HG02798 (cell line): ENCODE results near the gene ITGB1BP2.
A peak's percentile ranks its signal among the peaks of the same experiment; 100 is the strongest.
"Not testable (repeated sequence)": the region's sequence is repeated elsewhere in the genome, so short reads cannot be mapped to it uniquely, and the experiment has no call there.

Source experiments
- ATAC-seq: cut with Tn5 transposase; IDR thresholded peaks from one replicate; pipeline ENCODE4 v1.9.1; 2021; ENCODE audit warnings: mild to moderate bottlenecking; ENCODE audit not compliant: unreplicated experiment, poor library complexity

ITGB1BP2 gene

GRCh38 chrX:71301195-71301924 is at the start of gene ITGB1BP2:
Gene ITGB1BP2, plus strand, starts transcription at chrX:71301750. Its CDS starts 57 bp downstream, at chrX:71301807.
- no peak for ATAC-seq

- no peak for ATAC-seq
Measured at GRCh38 chrX:71252221-71252620, 49.3 kb upstream of the ITGB1BP2 start.

- no peak for ATAC-seq
Measured at GRCh38 chrX:71253253-71254091, 48.1 kb upstream of the ITGB1BP2 start.

GRCh38 chrX:71254092-71254963 is 47.2 kb upstream of the ITGB1BP2 start, which contains the start of gene ZMYM3:
Gene ZMYM3, minus strand, starts transcription at chrX:71254140. Its CDS starts 885 bp downstream, at chrX:71253255.
- ATAC-seq = peak; percentile 92

- no peak for ATAC-seq
Measured at GRCh38 chrX:71256051-71256450, 45.5 kb upstream of the ITGB1BP2 start.

GRCh38 chrX:71256856-71257255 is 44.7 kb upstream of the ITGB1BP2 start:
- ATAC-seq = no peak

GRCh38 chrX:71268624-71269023 is 32.9 kb upstream of the ITGB1BP2 start:
- ATAC-seq = not testable (repeated sequence)

GRCh38 chrX:71269801-71270395 is 31.7 kb upstream of the ITGB1BP2 start:
- ATAC-seq = no peak

GRCh38 chrX:71272313-71272712 is 29.2 kb upstream of the ITGB1BP2 start:
- not testable (repeated sequence) for ATAC-seq

- ATAC-seq = not testable (repeated sequence)
Measured at GRCh38 chrX:71281300-71281699, 20.2 kb upstream of the ITGB1BP2 start.

GRCh38 chrX:71282514-71283402 is 18.8 kb upstream of the ITGB1BP2 start:
- peak; percentile 33 for ATAC-seq

- ATAC-seq = peak; percentile 93
Measured at GRCh38 chrX:71283403-71284143, 18.0 kb upstream of the ITGB1BP2 start, which contains the start of gene NONO. Gene NONO, plus strand, starts transcription at chrX:71283635. Its CDS starts 7,003 bp downstream, at chrX:71290638.

- ATAC-seq = no peak
Measured at GRCh38 chrX:71285929-71286328, 15.6 kb upstream of the ITGB1BP2 start.

- no peak for ATAC-seq
Measured at GRCh38 chrX:71291381-71291780, 10.2 kb upstream of the ITGB1BP2 start.

- ATAC-seq = no peak
Measured at GRCh38 chrX:71292669-71293365, 8.7 kb upstream of the ITGB1BP2 start.

GRCh38 chrX:71296806-71297205 is 4.7 kb upstream of the ITGB1BP2 start:
- ATAC-seq = no peak

- no peak for ATAC-seq
Measured at GRCh38 chrX:71298119-71298518, 3.4 kb upstream of the ITGB1BP2 start.

- not testable (repeated sequence) for ATAC-seq
Measured at GRCh38 chrX:71300064-71300463, 1.5 kb upstream of the ITGB1BP2 start.
